OCI-LY3 (cell line): ENCODE results near the gene GNAS-AS1.

ENCODE experiments used
- EZH2phosphoT487 ChIP-seq: fragments of 200-600 bp; shearing (Covaris generic); IDR thresholded peaks from 2 replicates; pipeline ENCODE4 v1.6.1; 2018; ENCODE audit warnings: antibody characterized with exemption, mixed run types, low read depth
- TF ChIP-seq, protein P1 (sequence below): fragments of 200-600, 300-600 bp; sonication (generic); IDR thresholded peaks from 2 replicates; pipeline ENCODE4 v1.5.1; 2014; ENCODE audit warnings: antibody characterized with exemption, low read length, low read depth

DNA sequence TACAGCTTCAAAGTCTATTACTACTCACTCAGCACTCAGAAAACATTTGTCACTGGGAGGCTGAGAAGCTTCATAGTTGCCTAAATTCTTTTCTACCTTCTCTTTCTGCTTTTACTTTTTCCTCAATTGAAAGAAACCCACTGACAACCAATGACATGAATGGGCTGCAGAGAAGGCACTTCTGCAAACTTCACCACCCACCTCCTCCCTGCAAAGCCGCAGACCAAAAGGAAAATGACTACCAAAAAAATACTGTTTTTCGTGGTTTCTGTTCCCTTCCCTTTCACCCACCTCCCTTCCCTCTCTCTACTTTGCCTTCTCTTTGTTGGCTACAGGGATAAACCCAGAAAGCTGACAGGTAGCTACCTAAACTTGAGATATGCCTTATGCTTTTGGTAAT lies 3.2 kb downstream of the GNAS-AS1 start:
- TF ChIP-seq, protein P1, sequence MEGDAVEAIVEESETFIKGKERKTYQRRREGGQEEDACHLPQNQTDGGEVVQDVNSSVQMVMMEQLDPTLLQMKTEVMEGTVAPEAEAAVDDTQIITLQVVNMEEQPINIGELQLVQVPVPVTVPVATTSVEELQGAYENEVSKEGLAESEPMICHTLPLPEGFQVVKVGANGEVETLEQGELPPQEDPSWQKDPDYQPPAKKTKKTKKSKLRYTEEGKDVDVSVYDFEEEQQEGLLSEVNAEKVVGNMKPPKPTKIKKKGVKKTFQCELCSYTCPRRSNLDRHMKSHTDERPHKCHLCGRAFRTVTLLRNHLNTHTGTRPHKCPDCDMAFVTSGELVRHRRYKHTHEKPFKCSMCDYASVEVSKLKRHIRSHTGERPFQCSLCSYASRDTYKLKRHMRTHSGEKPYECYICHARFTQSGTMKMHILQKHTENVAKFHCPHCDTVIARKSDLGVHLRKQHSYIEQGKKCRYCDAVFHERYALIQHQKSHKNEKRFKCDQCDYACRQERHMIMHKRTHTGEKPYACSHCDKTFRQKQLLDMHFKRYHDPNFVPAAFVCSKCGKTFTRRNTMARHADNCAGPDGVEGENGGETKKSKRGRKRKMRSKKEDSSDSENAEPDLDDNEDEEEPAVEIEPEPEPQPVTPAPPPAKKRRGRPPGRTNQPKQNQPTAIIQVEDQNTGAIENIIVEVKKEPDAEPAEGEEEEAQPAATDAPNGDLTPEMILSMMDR = no peak
- TF ChIP-seq EZH2phosphoT487 = no peak
